GM06990 (cell line): ENCODE results near the gene RLN1.

ENCODE experiments used
- DNase-seq: peaks from one replicate; pipeline ENCODE4 v3.0.0-alpha.2; 2011; ENCODE audit not compliant: insufficient read length; ENCODE audit errors: extremely low read depth
- H3K27me3 ChIP-seq: replicated peaks from 2 replicates; pipeline ENCODE4 v1.6.0; 2011; ENCODE audit warnings: low read length; ENCODE audit not compliant: control insufficient read depth, insufficient read depth
- H3K36me3 ChIP-seq: 2 replicates; pipeline ENCODE4 v1.5.1; 2011; ENCODE audit warnings: low read length; ENCODE audit not compliant: control insufficient read depth, insufficient read depth
- H3K4me3 ChIP-seq: replicated peaks from 2 replicates; pipeline ENCODE4 v1.5.1; 2011; ENCODE audit warnings: low read depth, mild to moderate bottlenecking, control low read depth, low read length
- CTCF ChIP-seq: IDR thresholded peaks from 2 replicates; pipeline ENCODE4 v1.5.1; 2011; ENCODE audit warnings: low read length, control low read depth, mild to moderate bottlenecking, inconsistent platforms; ENCODE audit not compliant: insufficient read depth, poor library complexity, severe bottlenecking

RLN1 gene

DNA sequence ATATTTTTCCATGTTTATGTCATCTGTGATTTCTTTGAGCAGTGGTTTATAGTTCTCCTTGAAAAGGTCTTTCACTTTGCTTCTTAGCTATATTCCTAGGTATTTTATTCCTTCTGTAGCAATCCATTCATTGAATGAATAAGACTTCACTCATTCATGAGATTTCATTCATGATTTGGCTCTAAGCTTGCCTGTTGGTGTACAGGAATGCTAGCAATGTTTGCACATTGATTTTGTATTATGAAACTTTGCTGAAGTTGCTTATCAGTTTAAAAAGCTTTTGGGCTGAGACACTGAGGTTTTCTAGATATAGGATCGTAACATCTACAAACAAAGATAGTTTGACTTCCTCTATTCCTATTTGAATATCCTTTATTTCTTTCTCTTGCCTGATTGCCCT lies 51.1 kb downstream of the RLN1 start:
- Histone ChIP-seq H3K27me3 (no peaks in the 10 kb centered on the region), H3K4me3 (no peak overlapping the region), H3K36me3 (no peaks in the 10 kb centered on the region)
- no peak for DNase-seq
- TF ChIP-seq CTCF: no peak

DNA sequence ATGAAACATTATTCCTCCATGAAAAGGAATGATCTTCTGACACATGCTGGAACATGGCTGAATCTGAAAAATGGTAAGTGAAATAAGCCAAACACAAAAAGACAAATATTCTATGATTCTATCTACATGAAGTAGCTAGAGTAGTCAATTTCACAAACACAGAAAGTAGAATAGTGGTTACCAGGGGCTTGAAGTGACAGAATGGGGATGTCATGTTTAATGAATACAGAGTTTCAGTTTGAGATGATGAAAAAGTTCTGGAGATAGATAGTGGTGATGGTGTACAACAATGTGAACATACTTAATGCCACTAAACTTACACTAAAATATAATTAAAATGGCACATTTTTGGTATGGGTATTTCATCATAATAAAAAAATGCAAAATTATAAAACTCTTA lies 53.4 kb downstream of the RLN1 start:
- H3K4me3 ChIP-seq: no peak overlapping the region
- H3K27me3 ChIP-seq: no peaks in the 10 kb centered on the region
- H3K36me3 ChIP-seq: no peaks in the 10 kb centered on the region
- no peak for DNase-seq
- TF ChIP-seq CTCF: no peak
